AG04450 (cell line): Measurements from ENCODE around the gene RAB11FIP3. TPM values are rescaled to one million over a fixed set of nuclear protein-coding genes. Genes with fewer than 3 reads are reported as not detected.

ENCODE experiments used
- CTCF ChIA-PET: fragments of 300-600, 350-600 bp; formaldehyde crosslinking; extraction: SDS; loops from one replicate; lab custom pipeline; 2022; ENCODE audit warnings: antibody characterized with exemption, inconsistent platforms; lab: Charles Lee
- POLR2A ChIA-PET: fragments of 350-600 bp; formaldehyde crosslinking; extraction: SDS; loops from one replicate; lab custom pipeline; 2021; ENCODE audit warnings: antibody characterized with exemption, inconsistent platforms; lab: Yijun Ruan, JAX
- DNase-seq: peaks from one replicate; pipeline ENCODE4 v3.0.0-alpha.2; 2011; ENCODE audit warnings: low read depth, low spot score
- H3K27ac ChIP-seq: one replicate; pipeline ENCODE4 v1.5.1; 2012; ENCODE audit warnings: low read depth, low read length, control low read depth
- H3K27me3 ChIP-seq: one replicate; pipeline ENCODE4 v1.6.0; 2012; ENCODE audit warnings: low read length; ENCODE audit not compliant: control insufficient read depth, insufficient read depth
- H3K4me3 ChIP-seq: 2 replicates; pipeline ENCODE4 v1.5.1; 2011; ENCODE audit warnings: mild to moderate bottlenecking, low read depth, low read length, control low read depth
- H3K9me3 ChIP-seq: 2 replicates; pipeline ENCODE4 v1.5.1; 2012; ENCODE audit warnings: low read length; ENCODE audit not compliant: control insufficient read depth, insufficient read depth
- CTCF ChIP-seq: IDR thresholded peaks from 2 replicates; pipeline ENCODE4 v1.5.1; 2011; ENCODE audit warnings: low read depth, low read length, control low read depth, inconsistent platforms
- polyA plus RNA-seq: library from polyadenylated mRNA; depleted of rRNA; stranded (reverse); fragments of >200 nt; gene quantifications from 2 replicates; pipeline ENCODE4 v1.2.3, GENCODE V29; 2011

RAB11FIP3 gene
- polyA plus RNA-seq, 1 experiment = 6.9 TPM

- POLR2A ChIA-PET = interaction anchor here (0.7 to 1.1 kb wide), 2 partner anchors 11 to 112 kb away, joined by 3 to 6 read pairs; partner anchors contain the start of genes CAPN15 and WDR90
- H3K27me3 ChIP-seq = no peaks in the 10 kb centered on the region
- TF ChIP-seq CTCF = no peak
- no peak for DNase-seq
- H3K27ac ChIP-seq = no peak overlapping the region
- peaks cover 10% of the 10 kb centered on the region; the same call in 1 of the 2 replicates for H3K9me3 ChIP-seq
- no peak overlapping the region for H3K4me3 ChIP-seq
- CTCF ChIA-PET = no interaction called here
Observed at GRCh38 chr16:537415-538335, 112.2 kb downstream of the RAB11FIP3 start.

GRCh38 chr16:539901-540530, 114.6 kb downstream of the RAB11FIP3 start:
- no peaks in the 10 kb centered on the region for H3K27me3 ChIP-seq
- peak; percentile 38 for TF ChIP-seq CTCF
- ChIA-PET POLR2A (interaction anchor here (0.8 to 1.2 kb wide), 5 partner anchors 11 to 80 kb away, joined by 3 to 7 read pairs (median 4); partner anchors contain the start of gene CAPN15), CTCF (no interaction called here)
- H3K27ac ChIP-seq = peak overlapping the region; percentile 65
- H3K4me3 ChIP-seq = no peak overlapping the region
- peaks cover 17% of the 10 kb centered on the region; the same call in 1 of the 2 replicates for H3K9me3 ChIP-seq
- DNase-seq = peak; percentile 41

GRCh38 chr16:540645-541340, 115.3 kb downstream of the RAB11FIP3 start:
- ChIA-PET CTCF (no interaction called here), POLR2A (interaction anchor here (0.8 to 1.2 kb wide), 5 partner anchors 12 to 79 kb away, joined by 3 to 7 read pairs (median 4); partner anchors contain the start of gene CAPN15)
- Histone ChIP-seq H3K9me3 (peaks cover 17% of the 10 kb centered on the region; the same call in 1 of the 2 replicates), H3K27me3 (no peaks in the 10 kb centered on the region), H3K27ac (no peak overlapping the region), H3K4me3 (no peak overlapping the region)
- DNase-seq = no peak
- no peak for TF ChIP-seq CTCF

DNA sequence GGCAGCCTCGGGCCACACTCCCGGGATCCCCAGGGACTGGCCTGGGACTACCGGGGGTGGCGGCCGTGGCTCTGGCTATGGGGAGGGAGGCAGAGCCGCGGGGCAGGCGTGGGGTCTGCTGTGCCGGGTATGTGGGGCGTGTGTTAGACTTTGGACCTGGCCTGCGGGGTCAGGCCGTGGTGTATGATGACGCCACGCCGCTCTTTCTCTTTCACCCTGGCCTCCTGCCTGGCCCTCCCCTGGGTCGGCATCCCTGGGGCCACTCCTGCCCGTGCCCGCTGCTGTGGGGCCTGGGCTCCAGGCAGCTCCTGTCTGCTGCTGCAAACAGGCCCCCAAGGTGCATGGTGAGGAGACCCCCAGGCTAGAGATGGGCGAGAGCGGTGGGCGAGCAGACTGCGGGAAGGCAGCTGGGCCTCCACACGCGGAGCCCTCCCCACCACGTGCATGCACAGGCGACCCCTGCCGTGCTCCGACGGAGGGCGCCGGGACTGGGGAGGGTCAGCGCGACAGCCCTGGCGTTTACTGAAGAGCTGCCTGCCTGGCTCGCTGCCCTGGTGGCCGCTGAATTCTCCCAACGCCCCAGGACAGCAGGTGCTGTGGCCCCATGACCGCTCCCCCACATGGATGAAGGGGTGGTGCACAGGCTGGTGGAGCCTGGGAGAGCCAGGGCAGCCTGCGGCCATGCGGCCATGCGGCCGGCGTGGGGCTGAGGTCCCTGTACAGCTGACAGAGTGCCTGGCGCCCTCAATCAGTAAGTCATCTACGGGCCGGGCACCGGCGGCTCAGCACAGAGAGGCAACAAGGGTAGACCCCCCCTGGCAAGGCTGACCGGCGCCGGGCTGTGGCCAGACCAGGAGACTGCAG, 118.1 kb downstream of the RAB11FIP3 start:
- H3K4me3 ChIP-seq = no peak overlapping the region
- no peaks in the 10 kb centered on the region for H3K27me3 ChIP-seq
- POLR2A ChIA-PET = no interaction called here
- no peak for TF ChIP-seq CTCF
- H3K9me3 ChIP-seq = peaks cover 6% of the 10 kb centered on the region; the same call in 1 of the 2 replicates
- no peak overlapping the region for H3K27ac ChIP-seq
- no peak for DNase-seq
- CTCF ChIA-PET = no interaction called here
